OCI-M1 (cell line): ENCODE results near the gene GOLIM4.

Experiments used
- DNase-seq: peaks from one replicate; lab custom pipeline; 2025; lab: John Stamatoyannopoulos, UW

Gene GOLIM4

GRCh38 chr3:167996514-167996913 lies 99.2 kb downstream of the GOLIM4 start:
- DNase-seq, result no peak

- no peak for DNase-seq
These were observed 103.3 kb downstream of the GOLIM4 start for GRCh38 chr3:167992381-167992780.

GRCh38 chr3:167991213-167991612 lies 104.5 kb downstream of the GOLIM4 start:
- no peak for DNase-seq

GRCh38 chr3:167989999-167990398 lies 105.7 kb downstream of the GOLIM4 start:
- DNase-seq, result no peak

- DNase-seq, result no peak
These were observed 106.7 kb downstream of the GOLIM4 start for GRCh38 chr3:167989066-167989465.

GRCh38 chr3:167983583-167983982 lies 112.1 kb downstream of the GOLIM4 start:
- DNase-seq, result no peak

- DNase-seq, result peak; percentile 32
These were observed 117.2 kb downstream of the GOLIM4 start for GRCh38 chr3:167978486-167978885.

GRCh38 chr3:167978071-167978470 lies 117.7 kb downstream of the GOLIM4 start:
- DNase-seq, result peak; percentile 82

GRCh38 chr3:167976516-167977361 lies 119.0 kb downstream of the GOLIM4 start:
- no peak for DNase-seq

- DNase-seq, result no peak
These were observed 121.8 kb downstream of the GOLIM4 start for GRCh38 chr3:167973901-167974300.

GRCh38 chr3:167973046-167973445 lies 122.7 kb downstream of the GOLIM4 start:
- no peak for DNase-seq

GRCh38 chr3:167972502-167972901 lies 123.2 kb downstream of the GOLIM4 start:
- DNase-seq, result no peak

GRCh38 chr3:167969548-167969947 lies 126.2 kb downstream of the GOLIM4 start:
- no peak for DNase-seq

- no peak for DNase-seq
These were observed 128.3 kb downstream of the GOLIM4 start for GRCh38 chr3:167967257-167968036.
